Testis (tissue), 2 donors: Measurements from ENCODE around the gene HINT2.

ENCODE experiments used
- POLR2A ChIP-seq: fragments of 450-650 bp; IDR thresholded peaks from one replicate; pipeline ENCODE4 v1.6.1; 2017; ENCODE audit warnings: antibody characterized with exemption, mild to moderate bottlenecking, moderate library complexity
- TF ChIP-seq, protein P1 (sequence below), 3 experiments: fragments of 450-650 bp in 2 of 3; fragments of 200-600 bp in 1 of 3; sonication (generic) in 1 of 3; IDR thresholded peaks; one replicate each; pipeline ENCODE4 v1.5.1; 2016 to 2019; ENCODE audit warnings: antibody characterized with exemption in 3 of 3, mild to moderate bottlenecking in 2 of 3, moderate library complexity in 1 of 3

DNA sequence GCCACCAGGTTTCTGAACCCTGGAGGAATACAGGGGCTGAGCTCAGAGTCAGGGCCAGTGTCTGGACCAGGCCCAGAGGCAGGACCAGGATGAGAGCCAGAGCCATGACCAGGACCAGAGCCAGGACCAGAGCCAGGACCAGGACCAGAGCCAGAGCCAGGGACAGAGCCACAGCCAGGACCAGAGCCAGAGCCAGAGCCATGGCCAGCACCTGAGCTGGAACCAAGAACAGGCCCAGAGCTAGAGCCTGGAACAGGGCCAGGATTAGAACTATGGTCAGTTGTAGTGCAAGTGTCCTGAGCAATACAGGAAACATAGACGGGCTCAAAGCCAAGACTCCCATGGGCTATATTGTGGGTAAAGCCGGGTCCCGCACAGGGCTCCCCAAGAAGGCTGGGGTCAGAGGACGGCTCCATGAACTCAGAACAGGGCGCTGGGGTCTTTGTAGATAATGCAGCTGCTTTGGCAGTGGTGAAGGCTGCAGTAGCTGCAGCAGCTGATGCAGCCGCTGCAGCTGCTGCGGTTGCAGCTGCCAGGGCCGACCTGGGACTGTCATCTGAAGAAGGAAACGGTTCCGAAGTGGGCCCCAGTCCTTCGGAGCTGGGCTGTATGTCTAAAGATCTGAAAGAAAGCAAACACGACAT lies 3.3 kb downstream of the HINT2 start:
- TF ChIP-seq, protein P1, sequence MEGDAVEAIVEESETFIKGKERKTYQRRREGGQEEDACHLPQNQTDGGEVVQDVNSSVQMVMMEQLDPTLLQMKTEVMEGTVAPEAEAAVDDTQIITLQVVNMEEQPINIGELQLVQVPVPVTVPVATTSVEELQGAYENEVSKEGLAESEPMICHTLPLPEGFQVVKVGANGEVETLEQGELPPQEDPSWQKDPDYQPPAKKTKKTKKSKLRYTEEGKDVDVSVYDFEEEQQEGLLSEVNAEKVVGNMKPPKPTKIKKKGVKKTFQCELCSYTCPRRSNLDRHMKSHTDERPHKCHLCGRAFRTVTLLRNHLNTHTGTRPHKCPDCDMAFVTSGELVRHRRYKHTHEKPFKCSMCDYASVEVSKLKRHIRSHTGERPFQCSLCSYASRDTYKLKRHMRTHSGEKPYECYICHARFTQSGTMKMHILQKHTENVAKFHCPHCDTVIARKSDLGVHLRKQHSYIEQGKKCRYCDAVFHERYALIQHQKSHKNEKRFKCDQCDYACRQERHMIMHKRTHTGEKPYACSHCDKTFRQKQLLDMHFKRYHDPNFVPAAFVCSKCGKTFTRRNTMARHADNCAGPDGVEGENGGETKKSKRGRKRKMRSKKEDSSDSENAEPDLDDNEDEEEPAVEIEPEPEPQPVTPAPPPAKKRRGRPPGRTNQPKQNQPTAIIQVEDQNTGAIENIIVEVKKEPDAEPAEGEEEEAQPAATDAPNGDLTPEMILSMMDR (IDR thresholded peaks at IDR 0.05) = no peak
- no peak for TF ChIP-seq POLR2A
